HL-60/S4 treated with retinoic acid at 250 ng/mL for 4 days and 3 days (cell line): Measurements from ENCODE around the gene IL20.

Experiments
- in situ Hi-C: fragments of 300-500 bp; cut with MboI; formaldehyde crosslinking; loops from 2 replicates; pipeline ENCODE4 v1.7.0; 2022; ENCODE audit warnings: low sequenced_read_pairs

IL20 gene

GRCh38 chr1:206873603-206874188 lies 8.3 kb downstream of the IL20 start:
- in situ Hi-C loops: no loop called here

- in situ Hi-C loops: no loop called here
These were observed 10.4 kb downstream of the IL20 start for GRCh38 chr1:206875752-206876377.

GRCh38 chr1:206878456-206878855 lies 13.0 kb downstream of the IL20 start:
- in situ Hi-C loops: no loop called here

GRCh38 chr1:206880314-206880713 lies 14.9 kb downstream of the IL20 start:
- in situ Hi-C loops: no loop called here

- in situ Hi-C loops: no loop called here
These were observed 17.1 kb downstream of the IL20 start for GRCh38 chr1:206882555-206882954.

GRCh38 chr1:206883160-206883559 lies 17.7 kb downstream of the IL20 start:
- in situ Hi-C loops: no loop called here

GRCh38 chr1:206883876-206884275 lies 18.5 kb downstream of the IL20 start:
- in situ Hi-C loops: no loop called here

GRCh38 chr1:206885341-206886060 lies 20.1 kb downstream of the IL20 start:
- in situ Hi-C loops: no loop called here

- in situ Hi-C loops: no loop called here
These were observed 21.4 kb downstream of the IL20 start for GRCh38 chr1:206886831-206887230.

GRCh38 chr1:206887701-206888100 lies 22.3 kb downstream of the IL20 start:
- in situ Hi-C loops: no loop called here

GRCh38 chr1:206890125-206891060 lies 25.0 kb downstream of the IL20 start:
- in situ Hi-C loops: no loop called here

- in situ Hi-C loops: no loop called here
These were observed 26.0 kb downstream of the IL20 start for GRCh38 chr1:206891412-206891811.

GRCh38 chr1:206892351-206892984 lies 27.0 kb downstream of the IL20 start:
- in situ Hi-C loops: no loop called here

GRCh38 chr1:206893380-206893779 lies 28.0 kb downstream of the IL20 start:
- in situ Hi-C loops: no loop called here

GRCh38 chr1:206895325-206895724 lies 29.9 kb downstream of the IL20 start:
- in situ Hi-C loops: no loop called here

- in situ Hi-C loops: no loop called here
These were observed 30.4 kb downstream of the IL20 start for GRCh38 chr1:206895837-206896242.

- in situ Hi-C loops: no loop called here
These were observed 30.8 kb downstream of the IL20 start for GRCh38 chr1:206896261-206896660.

GRCh38 chr1:206897175-206897574 lies 31.8 kb downstream of the IL20 start, which contains the start of gene IL24:
IL24 (plus strand) TSS chr1:206897443; CDS start chr1:206897833, 390 bp downstream.
- in situ Hi-C loops: no loop called here

GRCh38 chr1:206898089-206898914 lies 32.9 kb downstream of the IL20 start:
- in situ Hi-C loops: no loop called here
